HCT116 (cell line): Measurements from ENCODE around the gene GTF2A1. TPM values are rescaled to one million over a fixed set of nuclear protein-coding genes. Genes with fewer than 3 reads are reported as not detected.
"Not testable (repeated sequence)": the region's sequence is repeated elsewhere in the genome, so short reads cannot be mapped to it uniquely, and the experiment has no call there.

Experiments
- ATAC-seq: fragments of 200-7000 bp; cut with Tn5 transposase; 2 replicates; pipeline ENCODE4 v1.9.1; 2020; ENCODE audit warnings: mild to moderate bottlenecking, moderate library complexity
- BruUV-seq: library from RNA; stranded (reverse); fragments of 400-500 nt; replicated peaks from 2 replicates; lab custom pipeline; 2021; lab: Mats Ljungman, UMichigan
- CTCF ChIA-PET: fragments of 300-600 bp; sonication (Branson Sonifier 250); formaldehyde crosslinking; loops from one replicate; lab custom pipeline; 2021; ENCODE audit warnings: antibody characterized with exemption; lab: Charles Lee
- POLR2A ChIA-PET: fragments of 300-600, 350-600 bp; sonication (Branson Sonifier 250); formaldehyde crosslinking; loops from one replicate; lab custom pipeline; 2021; ENCODE audit warnings: antibody characterized with exemption; lab: Charles Lee
- RAD21 ChIA-PET, 2 experiments: fragments of 300-600 bp; sonication (Branson Sonifier 250); formaldehyde crosslinking; loops; one replicate each; lab custom pipeline; 2023; ENCODE audit warnings: low total read pairs in 2 of 2; ENCODE audit not compliant: uncharacterized antibody in 2 of 2, unreplicated experiment in 2 of 2, low non-redundant PET in 1 of 2; lab: Charles Lee
- DNase-seq: peaks from one replicate; pipeline ENCODE4 v3.0.0-alpha.2; 2010; ENCODE audit warnings: low read depth, low spot score
- H2AFZ ChIP-seq: fragments of 200-600 bp; shearing (Covaris generic), sonication (generic); 2 replicates; pipeline ENCODE4 v1.6.1; 2017; ENCODE audit warnings: low read depth, mixed run types, mixed read lengths, antibody characterized with exemption, low read length; ENCODE audit not compliant: poor library complexity, severe bottlenecking
- H3K27ac ChIP-seq: 2 replicates; pipeline ENCODE4 v1.5.1; 2012; ENCODE audit warnings: low read depth, low read length
- H3K27me3 ChIP-seq: fragments of 200-600 bp; sonication (generic); 2 replicates; pipeline ENCODE4 v1.6.1; 2016; ENCODE audit warnings: mixed run types, low read length, mixed read lengths; ENCODE audit not compliant: insufficient read depth
- H3K36me3 ChIP-seq, 2 experiments: fragments of 200-500 bp in 1 of 2; fragments of 200-600 bp in 1 of 2; sonication (Bioruptor generic) in 1 of 2; sonication (generic) in 1 of 2; 2 replicates each; pipeline versions ENCODE4 v1.5.1 to v1.6.1; 2014 to 2016; ENCODE audit warnings: low read length in 2 of 2, inconsistent platforms in 1 of 2, mixed read lengths in 1 of 2, mixed run types in 1 of 2; ENCODE audit not compliant: insufficient read depth in 2 of 2, control insufficient read depth in 1 of 2
- H3K4me1 ChIP-seq, 2 experiments: fragments of 200-600 bp in 1 of 2; sonication (generic) in 1 of 2; 2 replicates each; pipeline versions ENCODE4 v1.5.1 to v1.6.1; 2012 to 2017; ENCODE audit warnings: low read length in 2 of 2, inconsistent platforms in 1 of 2, mild to moderate bottlenecking in 1 of 2, mixed read lengths in 1 of 2, mixed run types in 1 of 2, moderate library complexity in 1 of 2; ENCODE audit not compliant: insufficient read depth in 2 of 2, control insufficient read depth in 1 of 2
- H3K4me2 ChIP-seq: fragments of 200-600 bp; sonication (generic); 2 replicates; pipeline ENCODE4 v1.6.1; 2017; ENCODE audit warnings: mixed run types, low read length, mixed read lengths
- H3K4me3 ChIP-seq, 2 experiments: fragments of 200-600 bp in 1 of 2; sonication (generic) in 1 of 2; replicated peaks in 1 of 2; 2 replicates each; pipeline ENCODE4 v1.5.1; 2011 to 2016; ENCODE audit warnings: low read length in 2 of 2, control low read depth in 1 of 2, low read depth in 1 of 2, mild to moderate bottlenecking in 1 of 2, mixed read lengths in 1 of 2, mixed run types in 1 of 2
- H3K79me2 ChIP-seq: fragments of 200-600 bp; sonication (generic); 2 replicates; pipeline ENCODE4 v1.6.1; 2017; ENCODE audit warnings: mild to moderate bottlenecking, mixed run types, low read length, moderate library complexity, mixed read lengths; ENCODE audit not compliant: insufficient read depth
- H3K9ac ChIP-seq: fragments of 200-600 bp; sonication (generic); 2 replicates; pipeline ENCODE4 v1.6.1; 2016; ENCODE audit warnings: low read length, mixed read lengths
- H3K9me2 ChIP-seq: fragments of 200-600 bp; sonication (generic), shearing (Covaris generic); 2 replicates; pipeline ENCODE4 v1.6.1; 2017; ENCODE audit warnings: mixed run types, mild to moderate bottlenecking, moderate library complexity; ENCODE audit not compliant: insufficient read depth
- H3K9me3 ChIP-seq, 2 experiments: fragments of 200-500 bp in 1 of 2; fragments of 200-600 bp in 1 of 2; sonication (Bioruptor generic) in 1 of 2; sonication (generic) in 1 of 2; 2 replicates each; pipeline ENCODE4 v1.6.1; 2014 to 2017; ENCODE audit warnings: low read length in 2 of 2, mixed read lengths in 2 of 2, inconsistent platforms in 1 of 2, low read depth in 1 of 2, mild to moderate bottlenecking in 1 of 2, mixed run types in 1 of 2, moderate library complexity in 1 of 2; ENCODE audit not compliant: control insufficient read depth in 1 of 2, insufficient read depth in 1 of 2
- H4K20me1 ChIP-seq: fragments of 200-600 bp; sonication (generic), shearing (Covaris generic); 2 replicates; pipeline ENCODE4 v1.6.1; 2017; ENCODE audit warnings: mixed run types, mild to moderate bottlenecking, moderate library complexity; ENCODE audit not compliant: insufficient read depth
- ELF1 ChIP-seq: IDR thresholded peaks from 2 replicates; pipeline ENCODE4 v1.6.1; 2012; ENCODE audit warnings: low read depth, borderline replicate concordance
- REST ChIP-seq: IDR thresholded peaks from 2 replicates; pipeline ENCODE4 v1.6.1; 2012; ENCODE audit warnings: low read depth
- SIN3A ChIP-seq: IDR thresholded peaks from 2 replicates; pipeline ENCODE4 v1.6.1; 2012; ENCODE audit warnings: low read depth
- ZBTB33 ChIP-seq: IDR thresholded peaks from 2 replicates; pipeline ENCODE4 v1.6.1; 2011; ENCODE audit warnings: mild to moderate bottlenecking, low read length, moderate library complexity; ENCODE audit not compliant: insufficient replicate concordance; ENCODE audit errors: extremely low read depth
- ZNF274 ChIP-seq: fragments of 200-500 bp; sonication (Bioruptor generic); IDR thresholded peaks from 2 replicates; pipeline ENCODE4 v1.6.1; 2014; ENCODE audit warnings: mild to moderate bottlenecking, low read depth, low read length, inconsistent platforms
- intact Hi-C: fragments of 100-400 bp; cut with micrococcal nuclease; formaldehyde crosslinking; loops from 2 replicates; pipeline ENCODE4 v1.10.0; 2022
- total RNA-seq: library from RNA; stranded (reverse); gene quantifications from one replicate; pipeline ENCODE4 v1.2.1, GENCODE V29; 2021; ENCODE audit not compliant: unreplicated experiment

Gene GTF2A1
- total RNA-seq, 1 experiment from 2014 or later = 39.7 TPM

GRCh38 chr14:81224222-81224621 lies 3.5 kb upstream of the GTF2A1 start:
- no peaks in the 10 kb centered on the region for H3K9me3 ChIP-seq
- no peak overlapping the region for H3K9ac ChIP-seq
- H4K20me1 ChIP-seq = no peaks in the 10 kb centered on the region
- intact Hi-C loops = loop anchor here (5.0 kb wide), 1 partner anchor 308 kb away; the partner anchor contains the start of gene SEL1L
- no peaks in the 10 kb centered on the region for H3K9me2 ChIP-seq
- no peak overlapping the region for H2AFZ ChIP-seq
- TF ChIP-seq ZNF274 (no peak), SIN3A (no peak), ELF1 (no peak), ZBTB33 (no peak), REST (no peak)
- POLR2A ChIA-PET = no interaction called here
- H3K4me3 ChIP-seq = no peak overlapping the region
- no peak overlapping the region for H3K4me2 ChIP-seq
- H3K36me3 ChIP-seq = no peaks in the 10 kb centered on the region
- peaks cover 11% of the 10 kb centered on the region for H3K79me2 ChIP-seq
- DNase-seq (no peak), ATAC-seq (no peak)
- H3K27ac ChIP-seq = no peak overlapping the region
- H3K4me1 ChIP-seq = peaks cover 7 to 13% of the 10 kb centered on the region in 2 experiments
- BruUV-seq = no TSS peak
- H3K27me3 ChIP-seq = no peaks in the 10 kb centered on the region
- CTCF ChIA-PET = interaction anchor here (1.8 kb wide), 1 partner anchor 44 kb away, joined by 3 read pairs; no protein-coding TSS in a partner anchor
- RAD21 ChIA-PET = no interaction called here

GRCh38 chr14:81223788-81224187 lies 3.0 kb upstream of the GTF2A1 start:
- H3K4me2 ChIP-seq, RAD21 ChIA-PET, BruUV-seq, H3K27me3 ChIP-seq, H4K20me1 ChIP-seq, H3K9me2 ChIP-seq, H2AFZ ChIP-seq, H3K9ac ChIP-seq, DNase-seq, H3K9me3 ChIP-seq, ATAC-seq, H3K27ac ChIP-seq, POLR2A ChIA-PET, H3K36me3 ChIP-seq, H3K4me3 ChIP-seq: not testable (repeated sequence)
- intact Hi-C loops = loop anchor here (5.0 kb wide), 1 partner anchor 309 kb away; the partner anchor contains the start of gene SEL1L
- Histone ChIP-seq H3K4me1 (peaks cover 7 to 16% of the 10 kb centered on the region in 2 experiments), H3K79me2 (peaks cover 15% of the 10 kb centered on the region)
- CTCF ChIA-PET = interaction anchor here (1.8 kb wide), 1 partner anchor 45 kb away, joined by 3 read pairs; no protein-coding TSS in a partner anchor
